NB4 (cell line): Measurements from ENCODE around the gene P2RX2.

Experiments
- DNase-seq: peaks from one replicate; pipeline ENCODE4 v3.0.0; 2010; ENCODE audit warnings: low read depth
- H3K4me3 ChIP-seq: one replicate; pipeline ENCODE4 v1.5.1; 2011; ENCODE audit warnings: mild to moderate bottlenecking, low read depth, low read length, moderate library complexity
- CTCF ChIP-seq: IDR thresholded peaks from one replicate; pipeline ENCODE4 v1.5.1; 2012; ENCODE audit warnings: low read depth, low read length
- MYC ChIP-seq: IDR thresholded peaks from 2 replicates; pipeline ENCODE4 v1.6.1; 2011; ENCODE audit warnings: low read depth, low read length
- POLR2A ChIP-seq: IDR thresholded peaks from 2 replicates; pipeline ENCODE4 v1.6.1; 2011; ENCODE audit warnings: mild to moderate bottlenecking; ENCODE audit not compliant: insufficient read length; ENCODE audit errors: extremely low read depth
- TF ChIP-seq, protein P1 (sequence below): IDR thresholded peaks from 2 replicates; pipeline ENCODE4 v1.6.1; 2011; ENCODE audit warnings: low read depth, low read length

The P2RX2 gene

GRCh38 chr12:132619071-132619385 lies 452 bp downstream of the P2RX2 start:
- no peak for DNase-seq
- no peak overlapping the region for H3K4me3 ChIP-seq
- TF ChIP-seq CTCF: no peak
- TF ChIP-seq, protein P1, sequence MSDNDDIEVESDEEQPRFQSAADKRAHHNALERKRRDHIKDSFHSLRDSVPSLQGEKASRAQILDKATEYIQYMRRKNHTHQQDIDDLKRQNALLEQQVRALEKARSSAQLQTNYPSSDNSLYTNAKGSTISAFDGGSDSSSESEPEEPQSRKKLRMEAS: no peak
- no peak for TF ChIP-seq POLR2A

- no peak overlapping the region for H3K4me3 ChIP-seq
- TF ChIP-seq MYC (no peak), POLR2A (no peak), CTCF (no peak)
- TF ChIP-seq, protein P1: no peak
- DNase-seq: no peak
These were observed 973 bp downstream of the P2RX2 start for GRCh38 chr12:132619386-132620112.

DNA sequence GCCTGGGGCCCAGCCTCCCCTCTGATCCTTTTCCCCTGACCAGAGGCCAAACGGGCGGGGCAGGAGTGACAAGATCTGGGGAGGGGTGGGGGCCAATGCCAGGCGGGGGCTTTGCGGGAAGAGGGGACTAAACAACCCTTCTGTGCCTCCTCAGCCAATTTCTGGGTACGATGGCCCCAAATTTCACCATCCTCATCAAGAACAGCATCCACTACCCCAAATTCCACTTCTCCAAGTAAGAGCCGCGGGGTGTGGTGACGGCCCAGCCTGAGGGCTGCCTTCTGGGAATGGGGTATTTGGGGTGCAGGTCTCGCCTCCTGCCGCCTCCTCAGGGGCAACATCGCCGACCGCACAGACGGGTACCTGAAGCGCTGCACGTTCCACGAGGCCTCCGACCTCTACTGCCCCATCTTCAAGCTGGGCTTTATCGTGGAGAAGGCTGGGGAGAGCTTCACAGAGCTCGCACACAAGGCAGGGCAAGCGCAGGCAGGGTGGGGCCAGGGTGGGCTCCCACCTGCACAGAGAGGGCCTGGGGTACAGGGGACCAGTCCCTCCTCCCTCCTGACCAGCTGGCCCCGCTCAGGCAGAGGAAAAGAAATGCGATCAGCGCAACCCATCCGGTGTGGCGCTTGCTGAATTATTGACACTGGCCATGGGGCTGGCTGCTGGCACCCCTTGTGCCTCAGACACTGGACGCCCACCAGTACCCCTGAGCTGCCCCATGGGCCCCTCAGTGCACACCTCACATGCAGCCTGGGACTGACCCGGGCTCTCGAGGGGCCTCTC lies 1.7 kb downstream of the P2RX2 start:
- DNase-seq: no peak
- TF ChIP-seq POLR2A (no peak), CTCF (no peak), MYC (no peak)
- TF ChIP-seq, protein P1: no peak
- H3K4me3 ChIP-seq: no peak overlapping the region

- H3K4me3 ChIP-seq: no peak overlapping the region
- no peak for TF ChIP-seq CTCF
- no peak for TF ChIP-seq POLR2A
- TF ChIP-seq MYC: no peak
- TF ChIP-seq, protein P1: no peak
- no peak for DNase-seq
These were observed 2.5 kb downstream of the P2RX2 start for GRCh38 chr12:132620899-132621656.

GRCh38 chr12:132621657-132622435 lies 3.3 kb downstream of the P2RX2 start:
- H3K4me3 ChIP-seq: no peak overlapping the region

More at GRCh38 chr12:132621657-132622435, 3.3 kb downstream of the P2RX2 start:
- no peak for DNase-seq
- TF ChIP-seq MYC (no peak), POLR2A (peak; percentile 4)
